Stomach (tissue), 9 donors: ENCODE results near the gene GPR35. TPM values are rescaled to one million over a fixed set of nuclear protein-coding genes. Genes with fewer than 3 reads are reported as not detected.
"Not testable (repeated sequence)": the region's sequence is repeated elsewhere in the genome, so short reads cannot be mapped to it uniquely, and the experiment has no call there.

ENCODE experiments used
- DNase-seq, 2 donors: peaks; one replicate each; pipeline versions ENCODE4 v3.0.0 to v3.0.0-alpha.2; 2013 to 2019
- H3K27ac ChIP-seq, 5 donors: fragments of 200-600 bp in 4 of 5; sonication (generic) in 4 of 5; one replicate each; pipeline ENCODE4 v1.5.1; 2013 to 2019; ENCODE audit warnings: mild to moderate bottlenecking in 1 of 5, moderate library complexity in 1 of 5
- H3K27me3 ChIP-seq, 3 donors: fragments of 200-600 bp; sonication (generic); one replicate each; pipeline ENCODE4 v1.5.1; 2017 to 2019; ENCODE audit warnings: mixed run types in 1 of 3
- H3K36me3 ChIP-seq, 4 donors: fragments of 200-600 bp; sonication (generic); 1 replicate in 3 of 4; 2 replicates in 1 of 4; pipeline ENCODE4 v1.5.1; 2016 to 2019
- H3K4me1 ChIP-seq, 4 donors: fragments of 200-600 bp; sonication (generic); one replicate each; pipeline ENCODE4 v1.5.1; 2016 to 2019
- H3K4me3 ChIP-seq, 4 donors: fragments of 200-600 bp; sonication (generic) in 3 of 4; one replicate each; pipeline ENCODE4 v1.5.1; 2016 to 2019; ENCODE audit warnings: mild to moderate bottlenecking in 1 of 4
- H3K9me3 ChIP-seq, 4 donors: fragments of 200-600 bp; sonication (generic); one replicate each; pipeline ENCODE4 v1.5.1; 2016 to 2019
- EP300 ChIP-seq: sonication (generic); formaldehyde crosslinking; IDR thresholded peaks from one replicate; pipeline ENCODE4 v1.6.1; 2017; ENCODE audit warnings: antibody characterized with exemption
- POLR2A ChIP-seq, 4 donors: fragments of 450-650 bp; IDR thresholded peaks; one replicate each; pipeline ENCODE4 v1.6.1; 2016; ENCODE audit warnings: antibody characterized with exemption in 4 of 4, control low read depth in 2 of 4, mild to moderate bottlenecking in 1 of 4, moderate library complexity in 1 of 4
- POLR2AphosphoS5 ChIP-seq, 3 donors: sonication (generic); formaldehyde crosslinking; IDR thresholded peaks; one replicate each; pipeline ENCODE4 v1.6.1; 2016; ENCODE audit warnings: antibody characterized with exemption in 3 of 3
- WGBS, 5 donors: extraction: QIAGEN DNeasy Blood & Tissue Kit in 3 of 5; methylation state at CpG; one replicate each; pipeline versions ENCODE4 v1.1.5 to v1.1.7; 2013 to 2018; 5-methylcytosine and 5-hydroxymethylcytosine counted together
- intact Hi-C: fragments of 100-400 bp; cut with DNase I; formaldehyde crosslinking; loops from one replicate; pipeline ENCODE4 v1.15.1; 2023; ENCODE audit warnings: low total_unique reads
- polyA plus RNA-seq, 3 donors: library from polyadenylated mRNA; stranded (reverse); fragments of 200-250 nt; gene quantifications; one replicate each; pipeline ENCODE4 v1.2.3, GENCODE V29; 2013
- total RNA-seq, 5 donors: library from RNA; depleted of rRNA; stranded (reverse); fragments of >200 nt; gene quantifications; one replicate each; pipeline versions ENCODE4 v1.1.0 to v1.2.3, GENCODE V29; 2014 to 2016
- TF ChIP-seq, protein P1 (sequence below), 7 experiments: fragments of 450-650 bp in 4 of 7; fragments of 200-600 bp in 3 of 7; sonication (generic) in 3 of 7; IDR thresholded peaks; one replicate each; pipeline ENCODE4 v1.5.1; 2016 to 2019; ENCODE audit warnings: antibody characterized with exemption in 7 of 7, control low read depth in 2 of 7, mild to moderate bottlenecking in 1 of 7
- donor health status: healthy with polysubstance abuse.
- donor health status: Bipolar disorder and iron deficiency.
- donor health status: healthy.

Gene GPR35
- total and polyA plus RNA-seq, 8 donors: 8.5 to 68.9 (median 12.9) TPM

DNA sequence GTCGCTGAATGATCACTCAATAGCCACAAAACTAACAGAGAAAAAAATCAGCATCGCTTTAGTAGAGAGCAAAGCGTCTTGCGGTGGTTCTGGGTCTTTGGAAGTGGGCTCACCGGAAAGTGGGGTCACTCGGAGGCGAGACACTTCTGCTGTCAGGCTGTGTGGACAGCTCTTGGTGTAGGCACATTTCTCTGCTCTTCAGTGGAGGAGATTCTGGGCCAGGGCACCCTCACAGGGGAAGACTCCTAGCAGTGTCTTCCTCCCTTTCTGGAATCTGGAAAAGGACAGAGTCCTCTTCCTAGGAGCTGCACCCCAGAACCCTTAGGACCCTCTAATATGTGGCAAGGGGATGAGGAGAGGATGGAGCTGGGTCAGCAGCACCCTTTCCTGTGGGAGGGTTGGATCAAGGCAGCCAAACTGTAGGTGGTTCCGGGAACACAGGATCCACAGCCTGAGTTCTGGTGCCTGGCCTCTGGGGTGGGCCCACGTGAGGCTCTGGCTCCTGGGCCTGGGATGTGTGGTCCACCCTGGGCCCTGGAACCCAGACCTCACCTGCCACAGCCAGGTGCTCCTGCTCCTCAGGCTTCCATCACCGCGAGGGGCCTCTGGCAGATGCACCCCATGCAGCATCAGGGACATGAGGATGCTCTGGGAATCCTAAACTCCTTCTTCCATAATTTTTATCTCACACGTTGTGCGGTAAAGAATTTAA is 25.1 kb downstream of the GPR35 start:
- H3K4me1 ChIP-seq: no peaks in the 10 kb centered on the region
- peaks cover 0 to 88% (median 37%) of the 10 kb centered on the region in 3 donors for H3K27me3 ChIP-seq
- H3K36me3 ChIP-seq: no peaks in the 10 kb centered on the region
- WGBS, 5 donors: 81 to 87% (median 82%) methylated on average over 13 of the region's 13 CpGs
- TF ChIP-seq EP300 (no peak), POLR2A (IDR thresholded peaks at IDR 0.05) (no peak), POLR2AphosphoS5 (IDR thresholded peaks at IDR 0.05) (no peak)
- TF ChIP-seq, protein P1, sequence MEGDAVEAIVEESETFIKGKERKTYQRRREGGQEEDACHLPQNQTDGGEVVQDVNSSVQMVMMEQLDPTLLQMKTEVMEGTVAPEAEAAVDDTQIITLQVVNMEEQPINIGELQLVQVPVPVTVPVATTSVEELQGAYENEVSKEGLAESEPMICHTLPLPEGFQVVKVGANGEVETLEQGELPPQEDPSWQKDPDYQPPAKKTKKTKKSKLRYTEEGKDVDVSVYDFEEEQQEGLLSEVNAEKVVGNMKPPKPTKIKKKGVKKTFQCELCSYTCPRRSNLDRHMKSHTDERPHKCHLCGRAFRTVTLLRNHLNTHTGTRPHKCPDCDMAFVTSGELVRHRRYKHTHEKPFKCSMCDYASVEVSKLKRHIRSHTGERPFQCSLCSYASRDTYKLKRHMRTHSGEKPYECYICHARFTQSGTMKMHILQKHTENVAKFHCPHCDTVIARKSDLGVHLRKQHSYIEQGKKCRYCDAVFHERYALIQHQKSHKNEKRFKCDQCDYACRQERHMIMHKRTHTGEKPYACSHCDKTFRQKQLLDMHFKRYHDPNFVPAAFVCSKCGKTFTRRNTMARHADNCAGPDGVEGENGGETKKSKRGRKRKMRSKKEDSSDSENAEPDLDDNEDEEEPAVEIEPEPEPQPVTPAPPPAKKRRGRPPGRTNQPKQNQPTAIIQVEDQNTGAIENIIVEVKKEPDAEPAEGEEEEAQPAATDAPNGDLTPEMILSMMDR (IDR thresholded peaks at IDR 0.05): no peak
- DNase-seq: no peak
- no peaks in the 10 kb centered on the region for H3K9me3 ChIP-seq
- intact Hi-C loops: no loop called here
- H3K4me3 ChIP-seq: no peak overlapping the region
- no peak overlapping the region for H3K27ac ChIP-seq

- peaks cover 0 to 88% (median 34%) of the 10 kb centered on the region in 3 donors for H3K27me3 ChIP-seq
- no peaks in the 10 kb centered on the region for H3K36me3 ChIP-seq
- H3K4me1 ChIP-seq: no peaks in the 10 kb centered on the region
- TF ChIP-seq, protein P1 (IDR thresholded peaks at IDR 0.05): no peak
- no peak for TF ChIP-seq POLR2AphosphoS5 (IDR thresholded peaks at IDR 0.05)
- TF ChIP-seq EP300: no peak
- TF ChIP-seq POLR2A (IDR thresholded peaks at IDR 0.05): no peak
- no peak overlapping the region for H3K4me3 ChIP-seq
- intact Hi-C loops: no loop called here
- 64 to 91% (median 71%) methylated on average over 3 of the region's 3 CpGs for WGBS, 5 donors
- H3K9me3 ChIP-seq: no peaks in the 10 kb centered on the region
- DNase-seq: no peak
- no peak overlapping the region for H3K27ac ChIP-seq
Observed at GRCh38 chr2:240651185-240651584, 25.9 kb downstream of the GPR35 start.

- Histone ChIP-seq H3K27me3 (peaks cover 0 to 61% (median 17%) of the 10 kb centered on the region in 3 donors), H3K4me1 (no peaks in the 10 kb centered on the region), H3K4me3 (no peak overlapping the region), H3K36me3 (no peaks in the 10 kb centered on the region), H3K27ac (no peak overlapping the region), H3K9me3 (no peaks in the 10 kb centered on the region)
- TF ChIP-seq POLR2AphosphoS5 (IDR thresholded peaks at IDR 0.05) (no peak), EP300 (no peak), POLR2A (IDR thresholded peaks at IDR 0.05) (no peak)
- TF ChIP-seq, protein P1 (IDR thresholded peaks at IDR 0.05): no peak
- no peak for DNase-seq
- WGBS, 5 donors: 67 to 76% (median 74%) methylated on average over 10 of the region's 10 CpGs
- intact Hi-C loops: no loop called here
Observed at GRCh38 chr2:240655931-240656886, 30.9 kb downstream of the GPR35 start.

GRCh38 chr2:240659883-240660282 is 34.6 kb downstream of the GPR35 start:
- H3K4me1 ChIP-seq, H3K27ac ChIP-seq, H3K36me3 ChIP-seq, intact Hi-C loops, H3K4me3 ChIP-seq, DNase-seq: not testable (repeated sequence)
- peaks cover 0 to 11% (median 9%) of the 10 kb centered on the region in 4 donors for H3K9me3 ChIP-seq
- peaks cover 0 to 49% (median 7%) of the 10 kb centered on the region in 3 donors for H3K27me3 ChIP-seq
- WGBS, 5 donors: 83 to 94% (median 90%) methylated on average over 7 of the region's 7 CpGs
